Measurements from ENCODE around the gene KLHDC3.

The KLHDC3 gene

GRCh38 chr6:43058531-43058930 is 44.5 kb downstream of the KLHDC3 start:
- DNase-seq (ENCODE audit: low read depth, low spot score), result no peak

GRCh38 chr6:43059168-43060033 is 45.4 kb downstream of the KLHDC3 start, which contains the start of the genes KLC4 and MRPL2:
Gene KLC4, plus strand, starts transcription at chr6:43059631. Its CDS starts 1,705 bp downstream, at chr6:43061336.
Gene MRPL2, minus strand, starts transcription at chr6:43059434. Its CDS starts 53 bp downstream, at chr6:43059381.
- peak; percentile 97 for DNase-seq (ENCODE audit: low read depth, low spot score)

GRCh38 chr6:43060034-43060754 is 46.1 kb downstream of the KLHDC3 start:
- no peak for DNase-seq (ENCODE audit: low read depth, low spot score)

GRCh38 chr6:43060755-43061633 is 46.9 kb downstream of the KLHDC3 start:
- no peak for DNase-seq (ENCODE audit: low read depth, low spot score)

GRCh38 chr6:43061861-43062260 is 47.8 kb downstream of the KLHDC3 start:
- DNase-seq (ENCODE audit: low read depth, low spot score), result no peak

GRCh38 chr6:43062818-43063217 is 48.8 kb downstream of the KLHDC3 start:
- no peak for DNase-seq (ENCODE audit: low read depth, low spot score)

- DNase-seq (ENCODE audit: low read depth, low spot score), result no peak
Measured at GRCh38 chr6:43070028-43070632, 56.1 kb downstream of the KLHDC3 start.
